GM13976 (cell line): ENCODE data around the gene EP400.

Experiments used
- DNase-seq: peaks from one replicate; pipeline ENCODE4 v3.0.0; 2012; ENCODE audit warnings: low spot score
- in situ Hi-C: fragments of 300-500 bp; cut with MboI; formaldehyde crosslinking; loops from one replicate; pipeline ENCODE4 v1.12.0; 2022; ENCODE audit warnings: low sequenced_read_pairs, mixed read lengths, inconsistent platforms; ENCODE audit not compliant: unreplicated experiment
- TF ChIP-seq, protein P1 (sequence below): IDR thresholded peaks from 2 replicates; pipeline ENCODE4 v1.5.1; 2012; ENCODE audit warnings: borderline replicate concordance, mild to moderate bottlenecking; ENCODE audit not compliant: insufficient read depth; ENCODE audit errors: extremely low read depth, missing control alignments, control extremely low read depth

Gene EP400

DNA sequence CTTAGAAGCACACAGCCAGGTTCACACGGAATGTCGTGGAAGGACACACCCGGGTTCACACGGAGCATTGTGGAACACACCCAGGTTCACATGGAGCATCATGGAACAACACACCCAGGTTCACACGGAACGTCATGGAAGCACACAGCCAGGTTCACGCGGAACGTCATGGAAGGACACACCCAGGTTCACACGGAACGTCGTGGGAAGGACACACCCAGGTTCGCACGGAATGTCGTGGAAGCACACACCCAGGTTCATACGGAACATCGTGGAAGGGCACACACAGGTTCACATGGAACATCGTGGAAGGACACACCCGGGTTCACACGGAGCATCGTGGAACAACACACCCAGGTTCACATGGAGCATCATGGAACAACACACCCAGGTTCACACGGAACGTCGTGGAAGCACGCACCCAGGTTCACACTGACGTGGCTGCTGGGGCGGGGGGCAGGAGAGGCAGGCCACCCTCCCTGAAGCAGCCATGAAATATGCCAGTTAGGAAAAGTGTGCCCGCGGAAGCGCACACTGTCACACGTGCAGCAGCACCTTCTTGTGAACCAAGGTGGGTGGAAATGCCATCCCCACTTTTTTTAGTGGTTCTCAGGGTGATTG, 86.4 kb downstream of the EP400 start:
- no peak for DNase-seq
- in situ Hi-C loops, result no loop called here
- TF ChIP-seq, protein P1, sequence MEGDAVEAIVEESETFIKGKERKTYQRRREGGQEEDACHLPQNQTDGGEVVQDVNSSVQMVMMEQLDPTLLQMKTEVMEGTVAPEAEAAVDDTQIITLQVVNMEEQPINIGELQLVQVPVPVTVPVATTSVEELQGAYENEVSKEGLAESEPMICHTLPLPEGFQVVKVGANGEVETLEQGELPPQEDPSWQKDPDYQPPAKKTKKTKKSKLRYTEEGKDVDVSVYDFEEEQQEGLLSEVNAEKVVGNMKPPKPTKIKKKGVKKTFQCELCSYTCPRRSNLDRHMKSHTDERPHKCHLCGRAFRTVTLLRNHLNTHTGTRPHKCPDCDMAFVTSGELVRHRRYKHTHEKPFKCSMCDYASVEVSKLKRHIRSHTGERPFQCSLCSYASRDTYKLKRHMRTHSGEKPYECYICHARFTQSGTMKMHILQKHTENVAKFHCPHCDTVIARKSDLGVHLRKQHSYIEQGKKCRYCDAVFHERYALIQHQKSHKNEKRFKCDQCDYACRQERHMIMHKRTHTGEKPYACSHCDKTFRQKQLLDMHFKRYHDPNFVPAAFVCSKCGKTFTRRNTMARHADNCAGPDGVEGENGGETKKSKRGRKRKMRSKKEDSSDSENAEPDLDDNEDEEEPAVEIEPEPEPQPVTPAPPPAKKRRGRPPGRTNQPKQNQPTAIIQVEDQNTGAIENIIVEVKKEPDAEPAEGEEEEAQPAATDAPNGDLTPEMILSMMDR, result no peak

- DNase-seq, result no peak
- TF ChIP-seq, protein P1, result no peak
- in situ Hi-C loops, result no loop called here
Observed at GRCh38 chr12:132040906-132041606, 91.3 kb downstream of the EP400 start.

DNA sequence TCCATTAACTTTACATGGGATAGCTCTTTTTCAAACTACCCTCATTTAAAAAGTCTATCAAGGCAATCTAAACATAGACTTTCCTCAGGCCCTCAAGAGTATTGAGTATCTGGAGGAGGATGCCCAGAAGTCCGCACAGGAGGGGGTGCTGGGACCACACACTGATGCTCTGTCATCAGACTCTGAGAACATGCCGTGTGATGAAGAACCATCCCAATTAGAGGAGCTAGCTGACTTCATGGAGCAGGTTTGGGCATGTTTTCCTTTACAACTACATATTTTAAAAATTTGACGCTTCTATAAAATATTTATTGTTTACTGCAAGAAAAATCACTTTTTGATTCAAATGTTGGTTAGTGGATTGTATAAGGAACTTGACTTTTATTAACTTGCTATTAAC, 93.5 kb downstream of the EP400 start:
- in situ Hi-C loops, result no loop called here

DNA sequence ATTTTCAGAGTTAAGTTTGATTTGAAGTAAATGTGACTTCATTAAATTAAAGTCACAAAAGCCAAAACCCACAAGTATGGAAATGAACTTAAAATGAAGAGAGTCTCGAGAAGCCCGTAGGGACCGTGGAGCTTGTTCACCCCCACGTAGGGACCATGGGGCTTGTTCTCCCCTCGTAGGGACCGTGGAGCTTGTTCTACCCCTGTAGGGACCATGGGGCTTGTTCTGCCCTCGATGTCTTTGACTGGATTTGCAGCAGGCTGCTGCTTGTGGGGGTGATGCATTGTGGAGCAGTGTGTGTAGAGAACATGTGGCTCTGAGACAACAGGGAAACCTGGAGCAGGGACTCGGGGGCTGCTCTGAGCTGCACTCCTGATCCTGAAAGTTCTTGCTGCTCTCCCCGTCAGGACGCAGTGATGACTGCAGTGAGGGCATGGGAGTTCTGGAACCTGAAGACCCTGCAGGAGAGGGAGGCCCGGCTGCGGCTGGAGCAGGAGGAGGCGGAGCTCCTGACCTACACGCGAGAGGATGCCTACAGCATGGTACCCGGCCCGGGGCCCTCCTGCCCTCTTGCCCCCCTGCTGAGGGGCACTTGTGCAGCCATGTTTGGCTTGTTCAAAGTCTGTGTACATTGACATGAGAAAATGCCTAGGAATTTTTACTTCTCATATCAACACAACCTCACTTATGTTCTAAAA, 94.2 kb downstream of the EP400 start:
- TF ChIP-seq, protein P1, result no peak
- no peak for DNase-seq
- in situ Hi-C loops, result no loop called here

More for the DNA sequence above, 93.5 kb downstream of the EP400 start:
- DNase-seq, result no peak
- TF ChIP-seq, protein P1, result no peak

DNA sequence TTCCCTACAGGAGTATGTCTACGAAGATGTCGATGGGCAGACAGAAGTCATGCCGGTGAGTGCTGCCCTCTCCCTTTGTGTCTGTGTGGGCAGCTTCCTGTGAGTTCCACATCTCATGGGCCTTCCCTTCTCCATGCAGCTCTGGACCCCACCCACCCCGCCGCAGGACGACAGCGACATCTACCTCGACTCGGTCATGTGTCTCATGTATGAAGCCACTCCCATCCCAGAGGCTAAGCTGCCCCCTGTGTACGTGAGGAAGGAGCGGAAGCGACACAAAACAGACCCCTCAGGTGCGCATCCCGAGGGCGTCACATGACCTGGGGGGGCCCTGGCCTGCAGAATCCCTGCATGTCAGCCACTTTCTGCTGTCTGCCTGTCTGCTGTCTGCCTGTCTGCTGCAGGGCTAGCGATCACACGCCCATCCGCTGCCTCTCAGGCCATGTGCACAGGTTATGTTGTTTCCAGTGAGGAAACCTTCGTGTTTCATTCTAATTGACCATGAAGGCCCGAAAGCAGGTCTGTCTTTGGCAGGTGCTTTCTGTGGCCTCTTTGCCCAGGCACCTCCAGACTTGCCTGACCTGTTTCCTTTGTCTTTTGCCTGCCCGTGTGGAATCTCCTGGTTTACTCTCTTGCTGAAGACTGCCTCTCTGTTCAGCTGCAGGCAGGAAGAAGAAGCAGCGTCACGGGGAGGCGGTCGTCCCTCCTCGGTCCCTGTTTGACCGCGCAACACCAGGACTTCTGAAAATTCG, 95.1 kb downstream of the EP400 start:
- in situ Hi-C loops, result no loop called here
- TF ChIP-seq, protein P1, result no peak
- DNase-seq, result no peak

GRCh38 chr12:132045751-132046150, 96.0 kb downstream of the EP400 start:
- no peak for DNase-seq
- TF ChIP-seq, protein P1, result no peak
- in situ Hi-C loops, result no loop called here
